Measurements from ENCODE around the gene SRGN.

GRCh38 chr10:69151984-69152383 lies 64.1 kb downstream of the SRGN start:
- TF ChIP-seq ARNT (IDR thresholded peaks at IDR 0.05) (no peak), SP1 (IDR thresholded peaks at IDR 0.05) (no peak), PKNOX1 (IDR thresholded peaks at IDR 0.05) (no peak), NFRKB (IDR thresholded peaks at IDR 0.05) (no peak), SUZ12 (IDR thresholded peaks at IDR 0.05) (no peak), TARDBP (IDR thresholded peaks at IDR 0.05) (no peak), CTBP1 (IDR thresholded peaks at IDR 0.05; ENCODE audit: borderline replicate concordance) (no peak), ELF4 (IDR thresholded peaks at IDR 0.05) (no peak), L3MBTL2 (conservative IDR thresholded peaks at IDR 0.05) (no peak), ZNF384 (IDR thresholded peaks at IDR 0.05) (no peak), FOXK2 (IDR thresholded peaks at IDR 0.05) (no peak)

All from HEK293T (cell line).